ENCODE data around the gene KCNE1.

GRCh38 chr21:34500191-34500590 is 11.8 kb downstream of the KCNE1 start:
- TF ChIP-seq CTCF (IDR thresholded peaks at IDR 0.05) (no peak), POLR2A (IDR thresholded peaks at IDR 0.05) (no peak)

Data from right lobe of liver (tissue), 4 donors.